DOHH2 (cell line): ENCODE measurements around the gene ME3.
"Not testable (repeated sequence)": the region's sequence is repeated elsewhere in the genome, so short reads cannot be mapped to it uniquely, and the experiment has no call there.

Experiments used
- H3F3A ChIP-seq: fragments of 200-600 bp; sonication (generic), shearing (Covaris generic); 2 replicates; pipeline ENCODE4 v1.6.0; 2016; ENCODE audit warnings: antibody characterized with exemption, mild to moderate bottlenecking; ENCODE audit not compliant: control insufficient read depth, insufficient read depth
- H3K27ac ChIP-seq: fragments of 200-600 bp; sonication (generic); 2 replicates; pipeline ENCODE4 v1.5.1; 2014; ENCODE audit warnings: low read depth, mild to moderate bottlenecking, low read length, moderate library complexity
- H3K27me3 ChIP-seq: fragments of 200-600 bp; sonication (generic); 2 replicates; pipeline ENCODE4 v1.6.1; 2014; ENCODE audit warnings: mild to moderate bottlenecking, low read length, mixed read lengths; ENCODE audit not compliant: control insufficient read depth
- H3K36me3 ChIP-seq: fragments of 200-600 bp; sonication (generic); 2 replicates; pipeline ENCODE4 v1.6.1; 2014; ENCODE audit warnings: mild to moderate bottlenecking, low read length, moderate library complexity, mixed read lengths; ENCODE audit not compliant: control insufficient read depth
- H3K4me1 ChIP-seq: fragments of 200-600 bp; sonication (generic); 2 replicates; pipeline ENCODE4 v1.6.1; 2014; ENCODE audit warnings: mild to moderate bottlenecking, low read length, mixed read lengths; ENCODE audit not compliant: control insufficient read depth
- H3K4me2 ChIP-seq: fragments of 200-600 bp; sonication (generic); 2 replicates; pipeline ENCODE4 v1.6.0; 2014; ENCODE audit warnings: mild to moderate bottlenecking, low read length, moderate library complexity
- H3K4me3 ChIP-seq: fragments of 200-600 bp; sonication (generic); 2 replicates; pipeline ENCODE4 v1.5.1; 2014; ENCODE audit warnings: mild to moderate bottlenecking, low read length, mixed read lengths
- H3K79me2 ChIP-seq: fragments of 200-600 bp; sonication (generic); 2 replicates; pipeline ENCODE4 v1.6.1; 2014; ENCODE audit warnings: mild to moderate bottlenecking, low read length, mixed read lengths; ENCODE audit not compliant: control insufficient read depth
- H3K9me2 ChIP-seq: fragments of 200-600 bp; sonication (generic); replicated peaks from 2 replicates; pipeline ENCODE4 v1.6.1; 2014; ENCODE audit warnings: mild to moderate bottlenecking, low read length, mixed read lengths; ENCODE audit not compliant: control insufficient read depth
- H3K9me3 ChIP-seq: fragments of 200-600 bp; sonication (generic); 2 replicates; pipeline ENCODE4 v1.6.1; 2014; ENCODE audit warnings: antibody characterized with exemption, low read length, mixed read lengths; ENCODE audit not compliant: control insufficient read depth, insufficient read depth
- H4K20me1 ChIP-seq: fragments of 200-600 bp; sonication (generic); 2 replicates; pipeline ENCODE4 v1.6.0; 2014; ENCODE audit warnings: low read depth, mild to moderate bottlenecking, antibody characterized with exemption, low read length, moderate library complexity; ENCODE audit not compliant: control insufficient read depth, insufficient read depth
- CTCF ChIP-seq: fragments of 200-600 bp; sonication (generic); IDR thresholded peaks from one replicate; pipeline ENCODE4 v1.5.1; 2014; ENCODE audit warnings: antibody characterized with exemption, mild to moderate bottlenecking, low read depth, low read length; ENCODE audit not compliant: poor library complexity, severe bottlenecking
- EZH2phosphoT487 ChIP-seq: fragments of 200-600 bp; sonication (generic); IDR thresholded peaks from 2 replicates; pipeline ENCODE4 v1.6.1; 2017; ENCODE audit warnings: borderline replicate concordance, mild to moderate bottlenecking, antibody characterized with exemption, low read length, moderate library complexity, mixed read lengths

Gene ME3

GRCh38 chr11:86431258-86431657 is 241.2 kb downstream of the ME3 start:
- Histone ChIP-seq H3K27ac (no peak overlapping the region), H3K4me1 (no peaks in the 10 kb centered on the region), H3K4me2 (no peak overlapping the region), H3F3A (no peaks in the 10 kb centered on the region), H3K36me3 (no peaks in the 10 kb centered on the region), H3K9me2 (no peaks in the 10 kb centered on the region), H3K27me3 (0 out of 2 replicates have a peak, but pooled peaks cover 5% of the 10 kb centered on the region), H4K20me1 (no peaks in the 10 kb centered on the region), H3K4me3 (no peak overlapping the region), H3K79me2 (no peaks in the 10 kb centered on the region), H3K9me3 (no peaks in the 10 kb centered on the region)
- TF ChIP-seq CTCF (no peak), EZH2phosphoT487 (no peak)

- H3K9me3 ChIP-seq = no peaks in the 10 kb centered on the region
- no peaks in the 10 kb centered on the region for H3K4me1 ChIP-seq
- no peak overlapping the region for H3K4me3 ChIP-seq
- no peaks in the 10 kb centered on the region for H3K79me2 ChIP-seq
- 0 out of 2 replicates have a peak, but pooled peaks cover 5% of the 10 kb centered on the region for H3K27me3 ChIP-seq
- H3K27ac ChIP-seq = no peak overlapping the region
- TF ChIP-seq CTCF (no peak), EZH2phosphoT487 (no peak)
- no peaks in the 10 kb centered on the region for H3K9me2 ChIP-seq
- H3K36me3 ChIP-seq = no peaks in the 10 kb centered on the region
- H3K4me2 ChIP-seq = no peak overlapping the region
- no peaks in the 10 kb centered on the region for H4K20me1 ChIP-seq
- H3F3A ChIP-seq = no peaks in the 10 kb centered on the region
Measured at GRCh38 chr11:86427441-86427840, 245.0 kb downstream of the ME3 start.

GRCh38 chr11:86423488-86423887 is 248.9 kb downstream of the ME3 start:
- H3K4me1 ChIP-seq, H3K4me3 ChIP-seq, H3K79me2 ChIP-seq, H4K20me1 ChIP-seq, H3K9me2 ChIP-seq, H3K4me2 ChIP-seq, H3K27ac ChIP-seq, H3K36me3 ChIP-seq, H3K9me3 ChIP-seq, H3F3A ChIP-seq, H3K27me3 ChIP-seq: not testable (repeated sequence)

- TF ChIP-seq EZH2phosphoT487 = no peak
- no peak for TF ChIP-seq CTCF
- Histone ChIP-seq H3K27ac (no peak overlapping the region), H3K4me2 (no peak overlapping the region), H3K4me1 (no peaks in the 10 kb centered on the region), H3K79me2 (no peaks in the 10 kb centered on the region), H3F3A (no peaks in the 10 kb centered on the region), H3K9me2 (no peaks in the 10 kb centered on the region), H3K36me3 (no peaks in the 10 kb centered on the region), H4K20me1 (no peaks in the 10 kb centered on the region), H3K27me3 (no peaks in the 10 kb centered on the region), H3K4me3 (no peak overlapping the region), H3K9me3 (no peaks in the 10 kb centered on the region)
Measured at GRCh38 chr11:86422371-86422770, 250.0 kb downstream of the ME3 start.
